Measurements from ENCODE around the gene INTS3.

The INTS3 gene, protein sequence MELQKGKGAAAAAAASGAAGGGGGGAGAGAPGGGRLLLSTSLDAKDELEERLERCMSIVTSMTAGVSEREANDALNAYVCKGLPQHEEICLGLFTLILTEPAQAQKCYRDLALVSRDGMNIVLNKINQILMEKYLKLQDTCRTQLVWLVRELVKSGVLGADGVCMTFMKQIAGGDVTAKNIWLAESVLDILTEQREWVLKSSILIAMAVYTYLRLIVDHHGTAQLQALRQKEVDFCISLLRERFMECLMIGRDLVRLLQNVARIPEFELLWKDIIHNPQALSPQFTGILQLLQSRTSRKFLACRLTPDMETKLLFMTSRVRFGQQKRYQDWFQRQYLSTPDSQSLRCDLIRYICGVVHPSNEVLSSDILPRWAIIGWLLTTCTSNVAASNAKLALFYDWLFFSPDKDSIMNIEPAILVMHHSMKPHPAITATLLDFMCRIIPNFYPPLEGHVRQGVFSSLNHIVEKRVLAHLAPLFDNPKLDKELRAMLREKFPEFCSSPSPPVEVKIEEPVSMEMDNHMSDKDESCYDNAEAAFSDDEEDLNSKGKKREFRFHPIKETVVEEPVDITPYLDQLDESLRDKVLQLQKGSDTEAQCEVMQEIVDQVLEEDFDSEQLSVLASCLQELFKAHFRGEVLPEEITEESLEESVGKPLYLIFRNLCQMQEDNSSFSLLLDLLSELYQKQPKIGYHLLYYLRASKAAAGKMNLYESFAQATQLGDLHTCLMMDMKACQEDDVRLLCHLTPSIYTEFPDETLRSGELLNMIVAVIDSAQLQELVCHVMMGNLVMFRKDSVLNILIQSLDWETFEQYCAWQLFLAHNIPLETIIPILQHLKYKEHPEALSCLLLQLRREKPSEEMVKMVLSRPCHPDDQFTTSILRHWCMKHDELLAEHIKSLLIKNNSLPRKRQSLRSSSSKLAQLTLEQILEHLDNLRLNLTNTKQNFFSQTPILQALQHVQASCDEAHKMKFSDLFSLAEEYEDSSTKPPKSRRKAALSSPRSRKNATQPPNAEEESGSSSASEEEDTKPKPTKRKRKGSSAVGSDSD

GRCh38 chr1:153727463-153728304, at the start of gene INTS3:
INTS3 (plus strand) TSS chr1:153728050; CDS start chr1:153728635, 585 bp downstream.
- Histone ChIP-seq H3K36me3 (peaks cover 18% of the 10 kb centered on the region), H4K20me1 (no peaks in the 10 kb centered on the region), H3K4me2 (peak within 1 kb of the TSS; percentile 98), H3K4me3 (peak within 1 kb of the TSS; percentile 87), H3K27ac (peak within 1 kb of the TSS; percentile 98), H3K9ac (peak within 1 kb of the TSS; percentile 98), H3K9me3 (no peaks in the 10 kb centered on the region), H3K4me1 (peaks cover 53% of the 10 kb centered on the region), H3K27me3 (no peaks in the 10 kb centered on the region)
- no peak for TF ChIP-seq Cebpa-rat (IDR thresholded peaks at IDR 0.05)

- Histone ChIP-seq H3K4me1 (peaks cover 32% of the 10 kb centered on the region), H3K36me3 (no peaks in the 10 kb centered on the region), H3K4me2 (peak within 1 kb of the TSS; percentile 88), H4K20me1 (no peaks in the 10 kb centered on the region), H3K9me3 (no peaks in the 10 kb centered on the region), H3K27ac (peak within 1 kb of the TSS; percentile 57; the same call in 1 of the 2 replicates), H3K4me3 (peak within 1 kb of the TSS; percentile 69), H3K27me3 (peaks cover 49% of the 10 kb centered on the region), H3K9ac (peak within 1 kb of the TSS; percentile 67)
- no peak for TF ChIP-seq Cebpa-rat (IDR thresholded peaks at IDR 0.05)
Measured at GRCh38 chr1:153678519-153679336, 49.1 kb upstream of the INTS3 start, which contains the start of gene NPR1. NPR1 (plus strand) TSS chr1:153678688; CDS start chr1:153679109, 421 bp downstream.

DNA sequence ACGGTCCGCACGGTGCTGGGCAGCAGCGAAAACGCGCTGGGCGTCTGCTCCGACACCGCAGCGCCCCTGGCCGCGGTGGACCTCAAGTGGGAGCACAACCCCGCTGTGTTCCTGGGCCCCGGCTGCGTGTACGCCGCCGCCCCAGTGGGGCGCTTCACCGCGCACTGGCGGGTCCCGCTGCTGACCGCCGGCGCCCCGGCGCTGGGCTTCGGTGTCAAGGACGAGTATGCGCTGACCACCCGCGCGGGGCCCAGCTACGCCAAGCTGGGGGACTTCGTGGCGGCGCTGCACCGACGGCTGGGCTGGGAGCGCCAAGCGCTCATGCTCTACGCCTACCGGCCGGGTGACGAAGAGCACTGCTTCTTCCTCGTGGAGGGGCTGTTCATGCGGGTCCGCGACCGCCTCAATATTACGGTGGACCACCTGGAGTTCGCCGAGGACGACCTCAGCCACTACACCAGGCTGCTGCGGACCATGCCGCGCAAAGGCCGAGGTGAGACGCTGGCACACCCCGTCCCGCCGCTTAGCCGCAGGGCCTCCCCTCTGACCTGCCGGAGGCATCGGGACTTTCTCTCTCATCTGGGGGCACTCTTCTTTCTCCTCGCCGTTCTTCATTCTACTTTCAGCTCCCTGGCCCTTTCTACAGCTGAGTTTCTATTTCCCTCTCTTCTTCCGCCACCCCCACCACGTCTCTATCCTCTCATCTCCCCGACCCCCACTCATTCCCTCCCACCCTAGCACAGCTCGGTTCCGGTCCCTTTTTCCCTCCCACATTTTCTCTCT, 48.3 kb upstream of the INTS3 start:
- no peak for TF ChIP-seq Cebpa-rat (IDR thresholded peaks at IDR 0.05)
- Histone ChIP-seq H3K9me3 (no peaks in the 10 kb centered on the region), H3K27me3 (peaks cover 49% of the 10 kb centered on the region), H3K27ac (peak overlapping the region; percentile 57; the same call in 1 of the 2 replicates), H3K4me2 (peak overlapping the region; percentile 88), H3K4me3 (peak overlapping the region; percentile 69), H3K4me1 (peaks cover 32% of the 10 kb centered on the region), H4K20me1 (no peaks in the 10 kb centered on the region), H3K36me3 (no peaks in the 10 kb centered on the region), H3K9ac (peak overlapping the region; percentile 67)

DNA sequence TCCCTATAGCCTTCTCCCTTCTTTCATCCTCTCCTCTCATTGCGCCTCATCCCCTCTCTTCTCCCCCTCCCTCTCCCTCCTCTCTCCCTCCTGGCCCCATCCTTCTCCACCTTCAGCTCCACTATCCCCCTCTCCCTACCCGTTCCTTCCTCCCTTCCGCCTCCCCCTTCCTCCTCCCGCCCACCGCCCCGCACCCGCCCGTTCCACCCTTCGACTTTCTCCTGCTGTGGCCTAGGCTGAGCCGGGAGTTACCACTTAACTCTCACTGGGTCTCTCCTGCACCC, 47.8 kb upstream of the INTS3 start:
- peaks cover 32% of the 10 kb centered on the region for H3K4me1 ChIP-seq
- no peak overlapping the region for H3K27ac ChIP-seq
- no peaks in the 10 kb centered on the region for H3K9me3 ChIP-seq
- peak overlapping the region; percentile 88 for H3K4me2 ChIP-seq
- no peaks in the 10 kb centered on the region for H3K36me3 ChIP-seq
- TF ChIP-seq Cebpa-rat (IDR thresholded peaks at IDR 0.05) = no peak
- H3K9ac ChIP-seq = peak overlapping the region; percentile 67; the same call in 1 of the 2 replicates
- H4K20me1 ChIP-seq = no peaks in the 10 kb centered on the region
- peaks cover 49% of the 10 kb centered on the region for H3K27me3 ChIP-seq
- H3K4me3 ChIP-seq = peak overlapping the region; percentile 69

DNA sequence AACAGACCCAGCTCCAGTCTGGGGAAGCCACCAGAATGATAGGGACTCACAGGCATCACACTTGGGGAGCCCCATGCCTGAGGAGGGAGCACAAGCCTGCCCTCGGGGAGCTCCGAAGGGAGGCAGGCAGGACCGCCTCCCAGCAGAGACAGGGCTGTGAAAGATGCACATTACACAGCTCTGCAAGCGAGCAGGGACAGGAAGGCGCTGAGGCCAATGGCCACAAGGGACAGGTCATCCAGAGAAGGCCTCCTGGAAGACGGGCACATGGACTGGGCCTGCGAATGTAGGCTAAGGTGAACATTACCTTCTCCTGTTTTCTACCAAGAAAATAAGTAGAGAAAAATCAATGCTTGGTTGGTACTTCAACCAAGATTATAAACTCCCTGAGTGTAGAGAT, 45.1 kb upstream of the INTS3 start:
- H3K27ac ChIP-seq = no peak overlapping the region
- H3K4me3 ChIP-seq = no peak overlapping the region
- no peaks in the 10 kb centered on the region for H3K36me3 ChIP-seq
- no peaks in the 10 kb centered on the region for H4K20me1 ChIP-seq
- peaks cover 46% of the 10 kb centered on the region for H3K27me3 ChIP-seq
- no peaks in the 10 kb centered on the region for H3K9me3 ChIP-seq
- TF ChIP-seq Cebpa-rat (IDR thresholded peaks at IDR 0.05) = no peak
- H3K4me1 ChIP-seq = peaks cover 28% of the 10 kb centered on the region
- no peak overlapping the region for H3K9ac ChIP-seq
- no peak overlapping the region for H3K4me2 ChIP-seq

DNA sequence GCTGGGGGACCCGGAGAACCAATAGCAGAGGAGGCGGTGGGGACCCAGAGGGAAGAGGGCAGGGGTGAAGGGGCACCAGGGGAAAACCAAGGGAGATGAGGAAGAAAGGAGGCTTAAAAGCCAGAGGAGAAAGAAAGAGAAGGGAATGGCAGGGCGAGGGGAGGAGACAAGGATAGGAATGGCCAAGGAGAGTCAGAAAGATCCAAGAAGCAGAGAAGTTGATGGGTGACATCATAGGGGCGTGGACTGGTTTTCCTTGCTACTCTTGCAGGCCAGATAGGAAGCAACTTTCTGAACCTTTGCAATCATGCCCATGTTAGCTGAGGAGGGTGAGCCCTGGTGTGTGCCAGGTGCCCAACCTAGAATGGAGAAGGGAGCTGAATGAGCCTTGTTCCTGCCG, 44.0 kb upstream of the INTS3 start:
- H3K27ac ChIP-seq = no peak overlapping the region
- H3K36me3 ChIP-seq = no peaks in the 10 kb centered on the region
- no peak overlapping the region for H3K9ac ChIP-seq
- TF ChIP-seq Cebpa-rat (IDR thresholded peaks at IDR 0.05) = no peak
- H3K9me3 ChIP-seq = no peaks in the 10 kb centered on the region
- no peaks in the 10 kb centered on the region for H4K20me1 ChIP-seq
- H3K4me2 ChIP-seq = no peak overlapping the region
- peaks cover 28% of the 10 kb centered on the region for H3K4me1 ChIP-seq
- H3K27me3 ChIP-seq = peaks cover 34% of the 10 kb centered on the region
- no peak overlapping the region for H3K4me3 ChIP-seq

GRCh38 chr1:153684892-153685291, 43.0 kb upstream of the INTS3 start:
- Histone ChIP-seq H3K4me1 (peaks cover 28% of the 10 kb centered on the region), H3K36me3 (no peaks in the 10 kb centered on the region), H4K20me1 (no peaks in the 10 kb centered on the region), H3K27ac (no peak overlapping the region), H3K9me3 (no peaks in the 10 kb centered on the region), H3K4me2 (no peak overlapping the region), H3K27me3 (peaks cover 24% of the 10 kb centered on the region), H3K9ac (no peak overlapping the region), H3K4me3 (no peak overlapping the region)
- no peak for TF ChIP-seq Cebpa-rat (IDR thresholded peaks at IDR 0.05)

All from BLaER1 (cell line).